Measurements from ENCODE around the gene DOCK4.
"Not testable (repeated sequence)": the region's sequence is repeated elsewhere in the genome, so short reads cannot be mapped to it uniquely, and the experiment has no call there.

Gene DOCK4

DNA sequence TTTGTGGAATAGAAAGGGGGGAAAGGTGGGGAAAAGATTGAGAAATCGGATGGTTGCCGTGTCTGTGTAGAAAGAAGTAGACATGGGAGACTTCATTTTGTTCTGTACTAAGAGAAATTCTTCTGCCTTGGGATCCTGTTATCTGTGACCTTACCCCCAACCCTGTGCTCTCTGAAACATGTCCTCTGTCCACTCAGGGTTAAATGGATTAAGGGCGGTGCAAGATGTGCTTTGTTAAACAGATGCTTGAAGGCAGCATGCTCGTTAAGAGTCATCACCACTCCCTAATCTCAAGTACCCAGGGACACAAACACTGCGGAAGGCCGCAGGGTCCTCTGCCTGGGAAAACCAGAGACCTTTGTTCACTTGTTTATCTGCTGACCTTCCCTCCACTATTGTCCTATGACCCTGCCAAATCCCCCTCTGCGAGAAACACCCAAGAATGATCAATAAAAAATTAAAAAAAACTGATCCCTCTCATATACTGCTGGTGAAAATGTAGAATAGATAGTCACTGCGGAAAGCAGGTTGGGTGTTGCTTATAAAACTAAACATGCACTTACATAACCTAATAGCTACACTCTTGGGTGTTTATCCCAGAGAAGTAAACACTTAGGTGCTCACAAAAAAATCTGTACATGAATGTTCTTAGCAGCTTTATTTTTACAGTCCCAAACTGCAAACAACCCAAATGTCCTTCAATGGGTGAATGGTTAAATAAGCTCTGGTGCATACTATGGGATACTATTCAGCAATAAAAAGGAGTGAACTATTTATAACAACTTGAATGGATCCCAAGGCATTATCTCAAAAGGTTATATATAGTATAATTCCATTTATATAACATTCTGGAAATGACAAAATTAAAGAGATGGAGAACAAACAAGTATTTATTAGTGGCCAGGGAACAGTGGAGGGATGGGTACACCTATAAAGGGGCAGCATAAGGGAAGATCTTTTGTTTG lies 77.5 kb downstream of the DOCK4 start:
- not testable (repeated sequence) for DNase-seq

DNA sequence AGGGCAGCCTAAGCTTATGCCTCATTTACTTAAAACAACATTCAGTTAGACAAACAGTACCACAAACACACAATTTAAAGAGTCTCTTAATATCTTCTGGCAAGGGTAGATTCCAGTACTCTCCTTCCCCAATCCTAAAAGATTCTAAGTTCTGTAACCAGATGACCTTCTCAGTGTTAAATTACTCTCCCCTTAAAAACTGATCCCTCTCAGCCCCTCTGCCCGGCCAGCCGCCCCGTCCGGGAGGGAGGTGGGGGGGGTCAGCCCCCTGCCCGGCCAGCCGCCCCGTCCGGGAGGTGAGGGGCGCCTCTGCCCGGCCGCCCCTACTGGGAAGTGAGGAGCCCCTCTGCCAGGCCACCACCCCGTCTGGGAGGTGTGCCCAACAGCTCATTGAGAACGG lies 78.2 kb downstream of the DOCK4 start:
- DNase-seq, result not testable (repeated sequence)

DNA sequence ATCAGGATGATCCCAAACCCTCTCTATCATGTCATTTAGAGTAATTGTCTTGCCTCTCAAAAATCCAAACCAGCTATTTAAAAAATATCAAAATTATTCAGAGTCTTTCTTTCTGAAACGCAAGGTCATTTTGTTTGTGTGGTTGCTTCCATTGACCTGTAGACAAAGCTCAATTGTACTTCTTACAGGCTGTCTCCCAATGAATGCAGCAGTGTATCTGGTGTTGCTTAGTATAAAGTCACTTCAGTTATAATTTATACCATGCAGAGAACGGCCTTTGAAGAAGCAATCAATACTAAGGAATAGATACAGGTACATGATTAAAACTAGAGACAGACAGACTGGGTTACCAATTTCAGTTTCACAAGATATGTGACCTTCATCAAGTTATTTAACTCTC lies 80.9 kb downstream of the DOCK4 start:
- DNase-seq, result no peak

DNA sequence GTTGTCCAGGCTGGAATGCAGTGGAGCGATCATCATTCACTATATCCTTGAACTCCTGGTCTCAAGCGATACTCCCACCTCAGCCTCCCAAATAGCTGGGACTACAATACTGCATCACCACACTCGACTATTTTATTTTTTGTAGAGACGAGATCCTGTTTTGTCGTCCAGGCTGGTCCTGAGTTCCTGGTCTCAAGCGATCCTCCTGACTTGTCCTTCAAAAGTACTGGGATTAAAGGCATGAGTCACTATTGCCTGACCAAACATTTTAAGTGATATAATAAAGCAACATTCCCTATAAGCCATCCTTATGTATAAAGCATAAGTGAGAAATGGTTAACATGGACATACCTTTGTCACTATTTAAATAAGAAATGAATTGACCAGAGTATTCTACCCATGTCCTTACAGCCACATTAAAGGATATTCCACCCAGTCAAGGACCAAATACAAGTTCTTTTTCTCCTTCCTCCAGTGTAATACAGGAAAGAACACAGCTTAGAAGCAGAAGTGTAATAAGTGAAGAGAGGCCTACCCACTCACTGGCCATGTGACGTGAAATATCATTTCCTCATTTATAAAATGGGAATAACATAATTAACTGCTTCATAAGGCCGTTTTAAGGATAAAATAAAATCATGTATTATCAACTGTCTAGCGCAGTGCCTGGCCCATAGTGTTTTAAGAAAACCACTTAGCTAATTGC lies 82.0 kb downstream of the DOCK4 start:
- no peak for DNase-seq

DNA sequence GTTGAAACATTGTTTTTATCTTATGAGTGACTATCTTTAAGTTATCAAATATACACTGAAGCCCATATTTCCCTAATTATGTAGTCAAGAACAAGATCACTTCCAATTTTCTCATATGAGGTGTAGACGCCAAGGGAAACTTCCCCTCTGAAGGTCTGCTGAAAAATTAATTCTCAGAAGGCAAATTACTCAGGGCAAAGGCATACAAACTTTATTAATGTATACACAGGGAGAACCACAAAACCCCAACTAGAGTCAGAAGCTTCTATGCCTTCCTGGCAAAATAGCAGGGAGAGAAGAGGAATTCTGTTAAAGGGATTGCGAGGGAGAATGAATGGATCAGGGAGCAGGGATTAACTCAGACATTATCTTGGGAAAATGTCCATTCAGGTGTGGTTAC lies 83.4 kb downstream of the DOCK4 start:
- no peak for DNase-seq

DNA sequence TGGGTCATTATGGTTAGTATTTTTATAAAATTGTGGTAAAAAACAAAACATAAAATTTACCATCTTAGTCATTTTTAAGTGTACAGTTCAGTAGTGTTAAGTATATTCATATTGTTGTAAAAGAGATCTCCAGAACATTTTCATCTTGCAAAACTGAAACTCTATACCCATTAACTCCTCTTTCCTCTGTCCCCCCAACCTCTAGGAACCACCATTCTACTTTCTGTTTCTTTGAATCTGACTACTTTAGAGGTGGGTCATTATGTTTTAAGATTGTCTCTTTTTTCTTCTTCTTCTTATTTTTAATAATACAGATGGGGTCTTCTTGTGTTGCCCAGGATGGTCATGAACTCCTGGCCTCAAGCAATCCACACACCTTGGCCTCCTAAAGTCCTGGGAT lies 84.1 kb downstream of the DOCK4 start:
- no peak for DNase-seq

DNA sequence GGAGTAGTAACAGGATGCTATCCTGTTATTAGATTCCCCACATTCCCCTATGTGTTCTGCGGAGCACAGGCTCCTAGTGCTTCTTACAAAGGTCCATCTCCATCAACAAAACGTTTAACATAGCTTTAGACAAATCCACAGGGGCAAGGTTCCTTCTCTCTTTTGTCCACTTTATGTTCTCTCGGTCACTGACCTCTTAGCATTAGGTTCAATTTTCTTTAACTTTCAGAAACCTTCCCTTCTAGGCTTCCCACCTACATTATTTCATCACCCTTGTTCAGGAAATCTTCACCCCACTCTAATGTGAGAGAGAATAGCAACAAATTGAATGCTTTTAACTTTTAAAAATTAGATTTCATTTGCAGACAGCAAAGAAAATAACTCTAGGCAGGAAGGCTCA lies 84.9 kb downstream of the DOCK4 start:
- no peak for DNase-seq

DNA sequence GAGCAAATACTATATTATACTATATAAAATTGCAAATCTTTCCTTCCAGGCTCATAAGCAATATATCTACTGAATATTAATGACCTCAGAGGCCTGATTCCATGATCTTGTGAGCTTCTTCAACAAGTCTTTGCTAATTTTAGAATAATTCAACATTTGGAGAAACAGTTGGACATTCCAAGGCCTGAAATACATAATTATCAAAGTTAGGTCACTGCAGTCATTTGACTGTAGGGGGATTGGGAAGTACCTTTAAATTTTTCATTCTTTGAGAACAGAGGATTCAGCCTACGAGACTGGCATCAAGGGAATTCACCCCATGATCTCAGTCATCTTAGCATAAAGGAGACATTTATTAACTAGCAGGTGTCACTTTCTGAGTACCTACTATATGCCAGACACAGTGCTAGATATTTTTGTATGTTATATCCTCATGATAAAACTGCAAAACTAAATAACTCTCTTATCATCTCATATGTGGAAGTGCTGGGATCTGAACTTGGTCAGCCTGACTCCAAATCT lies 85.4 kb downstream of the DOCK4 start:
- DNase-seq, result no peak

DNA sequence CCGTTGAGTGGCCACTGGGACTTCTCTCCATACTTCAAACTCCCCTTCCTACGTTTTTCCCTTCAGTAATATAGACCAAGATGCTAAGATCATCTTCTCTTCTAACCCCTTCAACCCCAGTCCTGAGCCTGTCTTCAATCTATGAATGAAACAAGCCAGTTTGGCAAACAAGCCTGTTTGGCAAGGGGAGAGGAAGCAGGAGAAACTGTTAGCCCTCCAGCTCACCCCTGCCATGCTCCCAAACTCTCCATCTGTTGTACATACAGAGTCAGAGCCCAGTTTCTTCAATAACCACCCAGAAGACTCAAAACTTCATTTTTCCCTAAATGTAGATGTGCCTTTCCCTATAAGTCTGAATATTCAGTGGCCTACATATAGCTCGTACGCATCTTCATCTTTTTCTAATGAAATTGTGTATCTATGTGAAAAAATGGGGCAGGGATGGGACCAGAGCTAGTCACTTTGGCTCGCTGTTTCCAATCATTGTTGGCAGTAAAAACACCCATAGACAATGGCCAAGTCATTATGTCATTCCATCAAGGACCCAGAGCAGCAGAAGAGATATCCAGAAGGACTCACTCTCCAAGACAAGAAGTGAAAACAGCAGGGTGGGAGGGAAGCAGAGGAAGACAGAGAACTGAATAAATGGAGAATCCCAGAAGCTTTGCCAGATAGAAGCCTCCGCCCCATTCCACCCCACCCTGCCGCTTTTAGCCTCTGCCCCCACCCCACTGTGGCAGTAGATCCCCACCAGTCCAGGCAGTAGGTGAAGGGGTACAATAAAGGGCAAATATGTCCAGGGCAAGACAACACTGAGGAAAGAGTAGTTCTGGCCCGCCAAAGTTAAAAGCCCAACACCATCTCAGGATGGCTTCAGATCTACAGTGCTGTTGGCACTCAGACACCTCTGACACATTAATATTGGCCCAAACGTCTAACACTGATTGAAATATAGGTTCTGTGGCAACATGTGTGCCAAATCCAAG lies 87.3 kb downstream of the DOCK4 start:
- no peak for DNase-seq

DNA sequence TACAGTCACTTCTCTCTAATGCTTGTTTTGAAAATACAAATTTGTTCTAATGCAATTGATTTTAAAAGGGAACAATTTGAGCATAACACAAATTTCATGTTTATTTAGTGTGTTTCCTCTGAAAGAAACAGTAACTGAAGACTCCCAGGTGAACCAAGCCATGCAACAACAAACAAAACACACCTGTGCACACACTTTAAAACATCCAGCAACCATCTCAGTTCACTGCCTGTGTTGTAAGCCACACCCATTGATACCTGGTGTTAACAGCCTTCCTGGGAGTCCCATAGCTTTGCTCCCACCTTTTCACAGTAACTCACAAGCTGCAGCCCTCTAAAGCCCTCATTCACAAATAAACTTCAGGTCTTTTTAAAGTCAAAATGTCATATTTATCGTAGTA lies 89.3 kb downstream of the DOCK4 start:
- no peak for DNase-seq

DNA sequence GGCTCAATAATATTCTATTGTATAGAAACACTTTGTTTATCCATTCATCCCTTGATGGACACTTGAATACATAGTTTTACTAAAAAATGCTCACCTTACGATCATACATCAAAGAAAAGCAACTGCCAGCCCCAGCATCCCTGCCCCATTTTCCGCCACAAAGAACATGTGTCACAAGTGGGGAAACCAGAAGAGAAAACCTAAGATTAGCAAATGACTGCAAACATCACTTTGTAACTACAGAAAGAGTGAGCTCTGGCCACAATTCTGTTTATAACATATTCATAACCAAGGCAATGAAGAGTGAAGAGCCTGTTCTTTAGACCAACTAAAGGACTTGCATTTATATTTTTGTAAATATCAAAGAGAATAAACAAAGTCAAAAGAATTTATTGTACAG lies 89.8 kb downstream of the DOCK4 start:
- no peak for DNase-seq

DNA sequence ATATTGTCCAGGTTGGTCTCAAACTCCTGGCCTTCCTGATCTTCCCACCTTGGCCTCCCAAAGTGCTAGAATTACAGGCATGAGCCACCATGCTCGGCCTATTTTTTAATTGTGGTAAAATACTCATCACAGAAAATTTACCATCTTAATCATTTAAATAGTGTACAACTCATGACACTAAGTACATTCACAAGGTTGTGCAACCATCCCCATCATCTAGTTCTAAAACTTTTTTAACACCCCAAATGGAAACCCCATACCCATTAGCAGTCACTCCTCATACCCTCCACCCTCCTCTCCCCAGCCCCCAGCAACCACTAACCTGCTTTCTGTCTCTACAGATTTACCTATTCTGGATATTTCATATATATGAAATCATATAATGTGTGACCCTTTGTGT lies 90.3 kb downstream of the DOCK4 start:
- no peak for DNase-seq

DNA sequence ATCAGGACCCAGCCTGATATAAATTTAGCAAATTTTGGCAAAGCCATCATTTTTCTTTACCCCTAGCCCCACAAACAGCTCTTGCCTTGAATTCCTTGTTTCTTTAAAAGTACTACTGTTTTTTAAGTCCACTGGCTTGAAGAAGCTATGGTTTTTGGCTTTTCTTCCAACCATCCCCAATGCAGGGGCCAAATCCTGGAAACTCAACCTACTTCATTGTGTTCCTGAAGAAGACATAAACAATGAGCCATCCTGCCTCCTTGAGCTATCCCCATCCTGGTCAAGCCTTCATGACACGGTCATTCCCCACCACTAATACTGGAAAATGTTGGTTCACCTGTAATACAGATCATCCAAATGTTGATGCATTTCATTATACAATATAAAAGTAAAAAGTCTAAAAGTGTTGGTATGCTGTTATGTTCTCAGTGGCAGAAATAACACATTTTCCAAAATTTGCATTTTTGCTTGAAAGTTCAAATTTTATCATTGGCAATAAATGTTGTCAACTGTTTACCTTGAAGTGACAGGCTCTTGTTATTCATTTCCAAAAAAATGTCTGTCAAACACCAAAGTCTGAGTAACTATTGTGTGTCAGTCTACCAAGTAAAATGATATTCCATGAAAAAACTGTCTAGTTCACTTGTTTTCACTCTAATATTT lies 92.2 kb downstream of the DOCK4 start:
- no peak for DNase-seq

DNA sequence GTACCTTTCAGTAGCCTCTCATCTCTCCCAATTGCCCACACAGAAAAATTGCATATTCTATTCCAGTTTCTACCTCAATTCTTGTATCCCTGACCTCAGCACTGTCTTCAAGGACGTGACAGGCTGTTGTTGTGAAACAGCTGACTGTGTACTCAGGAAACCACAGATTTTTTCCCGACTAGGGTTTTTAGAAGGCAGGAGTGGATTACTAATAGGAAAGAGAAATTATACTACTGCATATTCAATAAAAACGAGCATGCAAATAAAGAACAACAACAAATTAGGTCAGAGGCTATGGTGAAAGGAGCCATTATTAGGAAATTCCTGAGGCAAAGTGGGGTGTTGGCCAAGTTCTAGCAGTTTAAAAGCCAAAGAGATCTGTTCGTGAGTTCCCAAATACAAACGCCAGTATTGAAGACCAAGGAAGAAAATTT lies 93.4 kb downstream of the DOCK4 start:
- no peak for DNase-seq

DNA sequence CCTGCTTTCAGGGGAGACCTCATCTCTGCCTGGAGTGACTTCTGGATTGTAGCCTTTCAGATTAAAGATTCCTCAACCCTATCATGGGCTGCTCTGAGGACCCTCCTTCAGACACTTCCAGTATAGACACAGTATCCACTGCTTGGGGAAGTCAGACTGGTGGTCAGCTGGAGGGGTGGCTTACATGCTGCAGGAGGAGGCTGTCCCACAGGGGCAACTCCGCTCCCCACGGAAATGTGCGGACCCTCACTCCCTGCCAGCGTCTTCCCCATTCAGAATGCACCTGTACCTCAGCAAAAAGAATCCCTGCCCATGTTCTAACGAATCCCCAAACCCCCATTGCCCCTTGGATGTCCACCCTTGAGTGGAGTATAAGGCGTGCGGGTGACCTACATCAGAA lies 95.5 kb downstream of the DOCK4 start:
- no peak for DNase-seq

DNA sequence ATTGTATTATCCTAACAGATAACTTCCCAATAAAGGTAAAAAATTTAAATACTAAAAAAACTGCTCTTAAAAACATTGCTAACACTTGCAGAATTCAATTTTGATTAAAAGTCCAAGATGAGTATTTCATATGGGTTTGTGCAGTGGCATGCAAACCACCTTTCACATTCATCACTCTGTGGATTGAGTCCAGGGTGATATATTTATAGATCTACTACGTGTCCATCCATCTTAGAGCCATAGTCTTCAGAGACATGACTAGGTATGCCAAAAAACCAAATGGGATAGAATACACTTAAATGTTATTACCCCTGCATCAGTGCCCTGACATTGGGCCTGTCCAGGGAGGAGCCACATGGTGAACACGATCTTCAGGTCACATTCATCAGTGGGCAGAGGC lies 96.0 kb downstream of the DOCK4 start:
- DNase-seq, result no peak

DNA sequence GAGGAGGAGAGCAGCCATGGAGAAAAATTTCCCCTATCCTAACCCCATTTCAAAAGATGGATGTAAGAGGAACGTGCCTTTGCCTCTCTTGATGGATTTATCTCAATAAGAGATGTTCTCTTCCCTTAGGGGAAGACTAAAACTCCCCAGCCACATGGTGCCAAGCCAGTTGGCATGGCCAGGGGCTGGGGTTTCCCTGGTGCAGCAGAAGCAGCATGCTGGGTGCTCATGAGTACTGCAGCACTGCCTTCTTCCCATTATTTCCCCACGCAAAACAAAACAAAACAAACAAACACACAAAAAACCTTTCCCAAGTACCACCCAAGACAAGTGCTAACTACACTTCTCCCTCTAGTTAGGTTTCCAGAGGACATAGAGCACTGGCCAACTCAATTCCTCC lies 97.2 kb downstream of the DOCK4 start:
- no peak for DNase-seq

DNA sequence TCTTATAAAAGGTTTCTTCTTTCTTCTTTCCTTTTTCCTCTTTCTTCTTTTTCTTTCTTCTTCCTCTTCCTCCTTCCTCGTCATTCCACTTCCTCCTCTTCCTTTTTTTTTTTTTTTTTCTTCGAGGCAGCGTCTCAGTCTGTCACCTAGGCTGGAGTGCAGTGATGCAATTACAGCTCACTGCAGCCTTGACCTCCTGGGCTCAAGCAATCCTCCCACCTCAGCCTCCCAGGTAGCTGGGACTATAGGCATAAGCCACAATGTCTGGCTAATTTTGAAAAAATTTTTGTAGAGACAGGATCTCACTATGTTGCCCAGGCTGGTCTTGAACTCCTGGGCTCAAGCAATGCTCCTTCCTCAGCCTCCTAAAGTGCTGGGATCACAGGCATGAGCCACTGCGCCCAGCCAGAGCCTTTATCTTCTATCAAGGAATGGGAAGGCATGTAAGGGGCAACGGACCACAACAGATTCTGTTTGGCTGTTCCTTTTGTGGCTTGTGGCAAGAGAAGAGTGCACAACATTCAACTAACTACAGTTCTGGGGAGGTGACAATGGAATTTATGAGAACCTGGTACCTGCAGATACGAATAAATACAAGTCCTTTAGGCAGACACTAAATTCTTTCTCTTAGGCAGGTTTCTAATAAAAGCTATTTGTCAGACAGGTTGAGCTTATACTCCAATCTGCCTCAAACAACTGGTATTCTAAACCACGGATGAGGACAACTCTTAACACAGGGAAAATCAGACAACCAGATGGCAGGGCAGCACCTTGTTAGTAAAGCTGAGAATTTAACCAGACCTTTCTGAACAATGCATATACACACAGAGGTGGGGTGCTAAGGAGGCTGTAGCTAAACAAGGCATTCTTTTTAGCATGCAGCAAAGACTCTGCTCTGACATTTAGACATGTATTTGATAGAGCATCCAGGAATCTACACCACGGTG lies 100.3 kb downstream of the DOCK4 start:
- no peak for DNase-seq

DNA sequence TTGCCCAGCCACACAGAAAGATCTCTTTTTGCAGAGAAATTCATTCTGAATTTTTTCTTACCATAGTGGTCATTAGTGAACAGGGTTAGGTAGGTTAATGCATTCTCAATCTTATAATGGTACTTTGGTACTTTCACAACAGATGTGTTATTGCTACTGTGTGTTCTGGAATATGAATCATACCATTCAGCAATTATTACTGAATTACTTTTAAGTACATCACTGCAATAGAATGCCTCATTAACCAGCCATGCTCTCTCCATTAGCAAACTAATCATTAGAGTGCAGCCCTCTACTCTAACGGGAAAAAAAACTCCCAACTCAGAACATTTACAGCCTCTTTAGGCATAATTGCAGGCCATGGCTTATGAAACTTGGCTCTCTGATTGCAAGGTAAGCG lies 102.1 kb downstream of the DOCK4 start:
- no peak for DNase-seq

DNA sequence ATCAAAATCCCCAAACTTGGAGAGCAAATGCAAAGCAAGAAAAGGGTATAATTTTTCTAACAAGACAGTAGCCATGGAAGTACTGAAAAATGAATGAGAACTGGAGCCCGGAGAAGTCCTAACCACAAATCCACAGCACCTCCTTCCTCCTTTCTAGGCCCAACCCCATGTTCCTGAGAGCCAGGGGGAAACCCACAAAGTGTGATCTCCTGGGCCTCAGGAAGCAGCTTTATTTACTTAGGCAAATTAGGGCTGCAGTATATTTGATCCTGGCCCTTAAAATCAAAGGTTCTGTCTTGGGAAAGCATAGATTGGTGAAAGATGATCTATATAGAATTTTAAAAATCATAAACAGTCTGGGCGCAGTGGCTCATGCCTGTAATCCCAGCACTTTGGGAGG lies 103.0 kb downstream of the DOCK4 start:
- DNase-seq, result no peak

Measured in right forelimb (tissue), 1 donor.